Measurements from ENCODE around the gene LSS.

The LSS gene

GRCh38 chr21:46168659-46169386 lies 59.8 kb downstream of the LSS start:
- DNase-seq (no peak), ATAC-seq (no peak)

GRCh38 chr21:46168238-46168637 lies 60.3 kb downstream of the LSS start:
- ATAC-seq (no peak), DNase-seq (no peak)

GRCh38 chr21:46165098-46165497 lies 63.5 kb downstream of the LSS start:
- DNase-seq (no peak), ATAC-seq (no peak)

GRCh38 chr21:46163380-46163779 lies 65.2 kb downstream of the LSS start:
- DNase-seq (no peak), ATAC-seq (no peak)

- ATAC-seq (no peak), DNase-seq (no peak)
Observed at GRCh38 chr21:46161633-46162592, 66.7 kb downstream of the LSS start.

- DNase-seq (peak; percentile 28), ATAC-seq (no peak)
Observed at GRCh38 chr21:46160907-46161632, 67.5 kb downstream of the LSS start.

- DNase-seq (no peak), ATAC-seq (no peak)
Observed at GRCh38 chr21:46160657-46160906, 68.0 kb downstream of the LSS start.

GRCh38 chr21:46159841-46160656 lies 68.5 kb downstream of the LSS start:
- ATAC-seq, result no peak

GRCh38 chr21:46159390-46159789 lies 69.2 kb downstream of the LSS start:
- no peak for ATAC-seq
- no peak for DNase-seq

More at GRCh38 chr21:46159841-46160656, 68.5 kb downstream of the LSS start:
- no peak for DNase-seq

GRCh38 chr21:46158666-46159300 lies 69.8 kb downstream of the LSS start:
- DNase-seq (no peak), ATAC-seq (no peak)

- ATAC-seq (no peak), DNase-seq (no peak)
Observed at GRCh38 chr21:46157987-46158451, 70.6 kb downstream of the LSS start.

GRCh38 chr21:46157396-46157986 lies 71.1 kb downstream of the LSS start:
- no peak for ATAC-seq

GRCh38 chr21:46156678-46157077 lies 71.9 kb downstream of the LSS start:
- ATAC-seq (no peak), DNase-seq (no peak)

More at GRCh38 chr21:46157396-46157986, 71.1 kb downstream of the LSS start:
- DNase-seq, result no peak

- ATAC-seq, result no peak
- DNase-seq, result peak; percentile 1
Observed at GRCh38 chr21:46156378-46156645, 72.3 kb downstream of the LSS start.

- ATAC-seq (no peak), DNase-seq (peak; percentile 1)
Observed at GRCh38 chr21:46155514-46156377, 72.8 kb downstream of the LSS start, which contains the start of gene FTCD. Gene FTCD, minus strand, starts transcription at chr21:46155579. Its CDS starts 56 bp downstream, at chr21:46155523.

- no peak for ATAC-seq
- DNase-seq, result peak; percentile 2
Observed at GRCh38 chr21:46154955-46155513, 73.5 kb downstream of the LSS start.

- ATAC-seq (no peak), DNase-seq (peak; percentile 3)
Observed at GRCh38 chr21:46154155-46154954, 74.2 kb downstream of the LSS start.

- ATAC-seq, result peak; percentile 39
- DNase-seq, result peak; percentile 72
Observed at GRCh38 chr21:46153247-46154154, 75.1 kb downstream of the LSS start.

All from stimulated activated naive CD8-positive, alpha-beta T cell treated with anti-CD3 and anti-CD28 coated beads, Interleukin-15, Interleukin-2, amounts not matched to agents 100 U/mL and 50 U/mL, for 24 hours (primary cell).